Right lung (tissue), 5 donors: ENCODE results near the gene DLST. TPM values are rescaled to one million over a fixed set of nuclear protein-coding genes. Genes with fewer than 3 reads are reported as not detected.

Source experiments
- DNase-seq, 2 donors: peaks; one replicate each; pipeline ENCODE4 v3.0.0-alpha.2; 2013
- polyA plus RNA-seq, 5 donors: library from polyadenylated mRNA; unstranded; fragments of 120-200 nt; gene quantifications; one replicate each; pipeline versions ENCODE4 v1.2.1 to v1.2.3, GENCODE V29; 2013; ENCODE audit warnings: inconsistent platforms in 1 of 5, low replicate concordance in 1 of 5; ENCODE audit not compliant: insufficient read length in 5 of 5, insufficient read depth in 1 of 5

DLST gene
- polyA plus RNA-seq, 5 donors: 78.3 to 104 (median 95.0) TPM

DNA sequence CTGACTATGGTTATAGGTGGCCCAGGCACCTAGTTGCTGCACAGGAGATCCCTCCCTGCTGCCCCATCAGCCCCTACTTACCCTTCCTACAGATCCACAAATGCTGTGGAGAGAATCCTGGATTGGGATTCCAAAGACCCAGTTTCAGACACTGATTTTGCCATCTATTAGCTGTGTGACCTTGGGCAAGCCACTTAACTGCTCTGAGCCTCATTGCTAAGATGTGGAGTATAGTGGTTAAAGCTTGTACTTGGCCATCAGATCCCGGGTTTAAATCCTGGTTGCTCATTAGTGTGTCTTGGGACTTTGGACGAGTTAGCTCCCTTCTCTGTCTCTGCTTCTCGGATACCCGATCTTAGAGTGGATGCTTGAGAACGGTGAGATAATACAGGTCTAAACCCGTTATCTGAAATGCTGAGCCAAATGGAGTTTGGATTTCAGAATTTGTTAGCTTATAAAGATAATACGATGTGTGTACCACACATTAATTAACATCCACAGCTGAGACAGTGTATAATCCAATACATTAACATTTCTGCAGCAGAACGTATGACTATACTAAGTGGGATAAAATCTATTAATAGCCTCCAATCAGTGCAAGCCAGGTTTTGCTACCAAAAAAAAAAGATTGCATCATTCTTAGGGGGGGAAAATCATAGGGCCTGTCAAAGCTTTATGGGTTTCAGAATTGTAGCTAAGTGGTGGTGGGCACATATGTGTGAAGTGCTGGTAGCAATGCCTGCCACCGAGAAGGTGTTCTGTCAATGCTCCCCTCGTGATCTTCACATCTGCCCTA, 21.8 kb upstream of the DLST start:
- DNase-seq: no peak

- peak; percentile 65 to 75 for DNase-seq
Observed at GRCh38 chr14:74860899-74861733, 20.6 kb upstream of the DLST start.

- DNase-seq: no peak
Observed at GRCh38 chr14:74861734-74862090, 20.0 kb upstream of the DLST start.

GRCh38 chr14:74863274-74863673, 18.4 kb upstream of the DLST start:
- no peak for DNase-seq

GRCh38 chr14:74864198-74864597, 17.5 kb upstream of the DLST start:
- no peak for DNase-seq

- no peak for DNase-seq
Observed at GRCh38 chr14:74865156-74865555, 16.6 kb upstream of the DLST start.

DNA sequence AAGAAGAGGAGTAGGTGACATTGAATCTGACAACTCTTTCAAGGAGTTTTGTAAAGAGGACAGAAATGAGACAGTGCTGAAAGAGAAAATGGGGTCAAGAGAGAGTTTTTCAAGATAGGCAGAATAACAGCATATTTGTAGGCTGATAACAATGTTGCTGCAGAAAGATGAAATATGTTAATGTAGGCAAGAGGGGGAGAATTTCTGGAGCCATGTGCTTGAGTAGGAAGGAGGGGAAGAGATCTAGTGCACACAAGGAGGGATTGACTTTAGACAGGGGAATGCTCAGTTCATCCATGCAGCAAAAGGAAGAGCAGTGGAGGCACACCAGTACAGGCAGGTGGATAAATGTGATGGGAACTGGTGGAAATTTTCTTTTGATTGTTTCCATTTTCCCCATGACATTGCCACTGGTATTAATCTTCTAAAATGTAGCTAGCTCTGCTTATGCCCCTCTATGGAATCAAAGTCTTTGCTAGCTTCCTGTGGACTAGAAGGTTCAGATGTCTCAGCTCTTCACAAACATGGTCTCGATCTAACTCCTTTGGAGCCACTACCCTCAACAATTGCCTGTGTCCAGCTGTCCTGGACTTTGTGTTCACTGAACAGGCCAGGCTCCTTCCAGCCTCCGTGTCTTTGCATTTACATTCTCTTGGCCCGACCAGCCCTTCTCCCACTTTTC, 14.9 kb upstream of the DLST start:
- DNase-seq: no peak

- no peak for DNase-seq
Observed at GRCh38 chr14:74867673-74868072, 14.0 kb upstream of the DLST start.

- DNase-seq: no peak
Observed at GRCh38 chr14:74868739-74869138, 13.0 kb upstream of the DLST start.

DNA sequence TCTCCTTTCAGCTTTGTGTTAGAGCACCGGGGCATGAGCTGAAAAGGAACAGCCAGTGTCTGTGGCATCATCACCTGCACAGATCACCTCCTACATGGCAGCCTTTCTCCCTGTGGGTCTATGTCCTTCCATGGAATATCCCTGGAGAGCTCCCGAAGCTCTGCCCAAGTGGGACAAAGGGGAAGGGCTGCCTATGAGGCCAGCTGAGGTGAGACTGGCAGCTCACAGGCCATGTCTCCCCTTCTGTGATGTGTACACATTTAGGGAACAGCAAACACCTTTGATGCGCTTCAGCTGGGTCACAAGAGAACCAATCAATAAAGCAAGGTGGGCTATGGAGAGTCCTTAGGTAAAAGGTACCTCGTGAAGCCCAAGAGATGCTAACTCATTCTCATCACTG, 9.9 kb upstream of the DLST start:
- DNase-seq: no peak

- no peak for DNase-seq
Observed at GRCh38 chr14:74875204-74875603, 6.5 kb upstream of the DLST start.

DNA sequence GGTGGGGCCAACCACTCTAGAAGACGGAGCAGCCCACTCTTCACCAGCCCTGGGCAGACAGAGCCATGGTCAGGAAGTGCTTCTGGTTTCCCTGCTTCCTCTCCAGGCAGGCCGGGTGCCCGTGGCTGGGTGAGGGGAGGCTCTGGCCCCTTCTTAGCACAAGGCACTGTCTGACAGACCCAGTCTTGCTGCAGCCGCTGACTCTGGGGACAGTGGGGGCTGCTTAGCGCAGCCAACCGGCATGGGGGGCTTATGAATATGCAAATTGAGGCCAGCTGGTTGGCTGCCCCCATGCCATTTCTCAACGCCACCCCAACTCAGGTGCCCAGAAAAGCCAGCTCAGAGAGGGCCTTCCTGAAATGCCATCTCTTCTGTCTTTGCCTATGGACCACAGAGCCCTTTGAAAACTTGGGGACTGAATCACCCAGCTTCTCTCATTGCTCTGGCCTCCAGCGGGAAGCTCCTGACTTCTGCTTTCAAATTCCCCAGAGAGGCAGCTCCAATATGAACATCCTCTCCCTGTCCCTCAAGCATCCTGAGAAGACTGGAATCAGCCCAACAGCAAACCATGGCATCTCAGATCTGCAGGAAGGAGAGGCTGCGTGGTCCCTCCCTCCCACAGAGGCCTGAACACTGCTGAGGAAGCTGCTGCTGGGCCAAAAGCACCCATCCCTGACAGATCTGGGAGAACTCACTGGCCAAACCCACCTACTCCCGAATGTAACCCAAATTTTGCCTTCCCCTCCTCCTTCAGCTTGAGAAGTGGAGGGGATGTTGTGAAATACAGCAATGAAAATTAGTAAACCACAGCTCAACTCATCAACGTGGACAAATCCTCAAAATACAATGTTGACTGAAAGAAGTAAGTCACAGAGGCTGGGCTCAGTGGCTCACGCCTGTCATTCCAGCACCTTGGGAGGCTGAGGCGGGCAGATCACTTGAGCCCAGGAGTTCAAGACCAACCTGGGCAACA, 5.5 kb upstream of the DLST start, which contains the start of gene PROX2:
PROX2 (minus strand) TSS at position 205 of the 973 bp plus-strand sequence. CDS start 12,311 bp downstream, outside the sequence.
- DNase-seq: no peak

- no peak for DNase-seq
Observed at GRCh38 chr14:74879427-74880182, 2.1 kb upstream of the DLST start.

GRCh38 chr14:74882103-74882920, 596 bp downstream of the DLST start:
- DNase-seq: peak in 1 of 2 donors; percentile 27

DNA sequence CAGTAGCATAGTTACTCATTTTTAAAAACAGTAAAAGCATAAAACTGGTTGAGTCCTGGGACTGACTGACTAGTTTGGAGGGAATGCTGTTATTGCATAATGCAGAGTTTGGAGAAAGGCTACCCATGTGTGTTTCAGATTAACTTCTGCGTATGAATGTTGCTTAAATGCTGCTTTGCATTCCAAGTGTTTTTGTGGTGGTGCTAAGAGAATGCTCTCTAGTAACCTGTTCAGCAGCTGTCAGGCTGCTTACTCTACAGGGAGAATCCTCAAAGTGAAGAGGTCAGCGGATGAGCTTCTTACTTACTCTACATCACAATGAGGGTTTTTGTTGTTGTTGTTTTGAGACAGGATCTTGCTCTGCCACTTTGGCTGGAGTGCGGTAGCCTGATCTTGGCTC, 4.3 kb downstream of the DLST start:
- no peak for DNase-seq

DNA sequence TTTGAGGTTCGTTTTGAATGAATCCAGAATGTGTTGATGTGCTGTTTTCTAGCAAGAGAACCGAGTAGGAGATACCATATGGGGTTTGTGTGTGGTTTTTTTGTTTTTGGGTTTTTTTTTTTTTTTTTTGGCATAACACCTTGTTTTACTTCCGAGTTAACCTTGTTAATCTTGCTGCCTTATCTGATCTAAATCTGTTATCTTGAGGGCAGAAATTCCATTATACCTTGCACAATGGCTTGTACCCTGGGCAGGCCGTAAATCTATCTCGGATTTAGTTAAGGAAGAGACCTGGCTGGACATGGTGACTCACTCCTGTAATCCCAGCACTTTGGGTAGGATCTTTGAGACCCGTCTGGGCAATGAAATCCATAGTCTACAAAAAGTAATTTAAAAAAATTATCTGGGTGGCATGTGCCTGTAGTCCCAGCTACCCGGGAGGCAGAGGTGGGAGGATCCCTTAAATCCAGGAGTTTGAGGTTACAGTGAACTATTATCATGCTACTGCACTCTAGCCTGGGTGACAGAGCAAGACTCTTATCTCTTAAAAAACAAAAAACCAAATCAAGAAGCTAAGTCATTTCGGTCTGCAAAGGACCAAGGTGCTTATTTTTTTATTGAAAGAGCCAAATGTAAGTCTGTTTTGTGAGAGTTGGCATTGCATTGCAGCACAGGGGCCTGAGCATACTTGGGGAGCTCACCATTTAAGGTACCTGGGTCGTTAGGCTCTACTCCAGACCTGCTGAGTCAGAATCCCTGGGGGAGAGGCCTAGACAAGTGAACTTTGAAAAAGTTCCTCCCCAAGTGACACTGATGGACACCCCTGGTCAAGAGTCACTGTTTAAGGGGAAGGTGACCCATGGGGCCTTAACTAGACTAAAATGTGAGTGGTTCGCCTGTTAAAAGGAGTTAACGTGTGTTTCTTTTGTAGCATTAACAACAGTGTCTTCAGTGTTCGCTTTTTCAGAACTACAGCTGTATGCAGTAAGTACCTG, 6.7 kb downstream of the DLST start:
- DNase-seq: no peak

- DNase-seq: no peak
Observed at GRCh38 chr14:74890262-74890661, 8.5 kb downstream of the DLST start.

GRCh38 chr14:74891870-74892269, 10.2 kb downstream of the DLST start:
- DNase-seq: no peak
